Left forelimb (tissue), 1 donor: ENCODE measurements around the gene MS4A4E.
"Not testable (repeated sequence)": the region's sequence is repeated elsewhere in the genome, so short reads cannot be mapped to it uniquely, and the experiment has no call there.

Experiments
- DNase-seq: peaks from one replicate; pipeline ENCODE4 v3.0.0-alpha.2; 2018; ENCODE audit warnings: low spot score

Gene MS4A4E

GRCh38 chr11:60221181-60221580 lies 21.8 kb downstream of the MS4A4E start:
- no peak for DNase-seq

DNA sequence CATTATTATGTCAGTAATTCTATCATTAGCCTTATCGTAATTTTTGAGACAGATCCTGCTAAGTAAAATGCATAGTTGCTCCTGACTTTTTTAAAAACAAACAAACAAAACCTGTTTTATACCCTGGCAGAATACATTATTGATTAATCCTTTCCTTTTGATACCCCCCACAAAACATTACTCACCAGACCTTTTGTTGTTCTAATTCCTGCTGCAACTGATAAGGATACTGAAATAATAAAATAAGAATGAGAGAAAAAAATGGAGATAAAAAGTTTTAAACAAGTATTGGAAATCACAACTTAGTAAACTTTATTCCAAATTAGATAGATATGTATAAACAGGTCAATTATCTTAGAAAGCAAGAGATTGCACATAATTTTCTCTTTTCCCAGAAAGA lies 28.6 kb downstream of the MS4A4E start:
- DNase-seq: no peak

GRCh38 chr11:60211206-60211605 lies 31.7 kb downstream of the MS4A4E start:
- no peak for DNase-seq

- DNase-seq: no peak
Measured at GRCh38 chr11:60209977-60210376, 33.0 kb downstream of the MS4A4E start.

- no peak for DNase-seq
Measured at GRCh38 chr11:60208951-60209350, 34.0 kb downstream of the MS4A4E start.

- DNase-seq: no peak
Measured at GRCh38 chr11:60208146-60208895, 34.6 kb downstream of the MS4A4E start.

- no peak for DNase-seq
Measured at GRCh38 chr11:60206616-60207015, 36.3 kb downstream of the MS4A4E start.

DNA sequence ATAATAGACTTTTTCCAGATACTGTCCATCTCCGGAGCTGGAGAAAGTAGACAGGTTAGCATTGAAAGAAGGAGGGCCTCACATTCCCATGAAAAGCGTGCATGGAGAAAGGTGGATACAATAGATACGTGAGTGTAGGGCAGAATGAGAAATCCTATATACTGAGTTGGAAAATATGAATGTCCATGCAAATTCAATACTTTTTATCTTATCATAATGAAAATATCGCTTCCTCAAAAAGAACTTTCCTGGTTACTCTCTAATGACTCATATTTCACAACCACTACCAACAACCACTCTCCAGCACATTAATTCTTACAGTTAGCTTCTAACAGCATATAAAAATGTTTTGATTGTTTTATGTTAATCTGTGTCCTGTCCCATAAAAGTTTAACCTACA lies 38.0 kb downstream of the MS4A4E start:
- no peak for DNase-seq

DNA sequence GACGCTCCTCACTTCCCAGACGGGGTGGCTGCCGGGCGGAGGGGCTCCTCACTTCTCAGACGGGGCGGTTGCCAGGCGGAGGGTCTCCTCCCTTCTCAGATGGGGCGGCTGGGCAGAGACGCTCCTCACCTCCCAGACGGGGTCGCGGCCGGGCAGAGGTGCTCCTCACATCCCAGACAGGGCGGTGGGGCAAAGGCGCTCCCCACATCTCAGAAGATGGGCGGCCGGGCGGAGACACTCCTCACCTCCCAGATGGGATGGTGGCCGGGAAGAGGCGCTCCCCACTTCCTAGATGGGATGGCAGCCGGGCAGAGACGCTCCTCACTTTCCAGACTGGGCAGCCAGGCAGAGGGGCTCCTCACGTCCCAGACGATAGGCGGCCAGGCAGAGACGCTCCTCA lies 41.6 kb downstream of the MS4A4E start:
- not testable (repeated sequence) for DNase-seq

DNA sequence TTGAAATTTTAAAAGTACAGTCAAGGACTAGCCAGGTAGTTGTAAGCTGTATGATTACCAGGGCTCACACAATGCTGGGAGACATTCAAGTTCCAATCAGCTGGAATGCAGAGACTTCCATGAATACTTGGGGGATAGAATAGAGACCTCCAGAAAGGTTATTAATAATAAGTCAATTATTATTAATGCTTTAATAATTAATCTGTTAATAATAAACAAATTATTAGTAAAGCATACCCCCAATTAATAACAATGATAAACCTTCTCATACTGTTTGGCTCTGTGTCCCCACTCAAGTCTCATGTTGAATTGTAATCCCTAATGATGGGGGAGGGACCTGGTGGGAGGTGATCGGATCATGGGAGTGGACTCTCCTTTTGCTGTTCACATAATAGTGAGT lies 45.5 kb downstream of the MS4A4E start:
- DNase-seq: no peak

DNA sequence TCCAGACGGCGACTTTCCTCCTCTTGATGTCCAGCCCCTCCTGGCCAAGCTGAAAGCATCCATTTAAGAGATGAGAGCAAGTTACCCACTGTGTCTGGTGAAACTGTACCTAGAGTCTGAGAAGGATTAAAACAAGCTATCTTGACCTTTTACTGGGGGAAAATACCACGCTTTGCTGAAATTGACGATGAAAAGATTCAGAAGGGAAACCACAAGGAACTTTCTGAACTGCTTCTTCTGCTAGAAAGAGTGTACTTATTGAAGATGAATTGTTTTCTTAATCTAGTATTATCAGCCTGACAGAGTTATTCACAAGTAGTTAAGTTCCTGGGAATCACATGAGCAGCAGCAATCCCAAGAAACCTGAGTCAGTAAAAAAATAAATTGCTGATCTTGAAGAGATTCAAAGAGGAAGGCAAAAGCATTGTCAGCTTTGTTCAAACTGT lies 47.0 kb downstream of the MS4A4E start:
- DNase-seq: no peak

- no peak for DNase-seq
Measured at GRCh38 chr11:60194511-60194910, 48.4 kb downstream of the MS4A4E start.

- no peak for DNase-seq
Measured at GRCh38 chr11:60193687-60194433, 49.1 kb downstream of the MS4A4E start.

DNA sequence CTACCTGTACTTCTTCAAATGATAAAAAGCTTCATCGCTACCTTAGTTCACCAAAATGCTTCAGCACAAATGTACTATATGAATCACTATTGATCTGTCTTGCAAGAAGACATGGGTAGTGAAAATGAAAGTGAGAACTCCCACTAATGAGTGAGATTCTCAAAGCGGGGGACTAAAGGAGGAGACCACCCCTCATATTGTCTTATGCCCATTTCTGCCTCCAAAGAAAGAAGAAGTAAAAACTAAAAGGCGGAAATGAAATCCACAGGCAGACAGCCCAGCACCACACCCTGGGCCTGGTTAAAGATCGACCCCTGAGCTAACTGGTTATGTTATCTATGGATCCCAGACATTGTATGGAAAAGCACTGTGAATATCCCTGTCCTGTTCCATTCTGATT lies 50.4 kb downstream of the MS4A4E start:
- DNase-seq: not testable (repeated sequence)

DNA sequence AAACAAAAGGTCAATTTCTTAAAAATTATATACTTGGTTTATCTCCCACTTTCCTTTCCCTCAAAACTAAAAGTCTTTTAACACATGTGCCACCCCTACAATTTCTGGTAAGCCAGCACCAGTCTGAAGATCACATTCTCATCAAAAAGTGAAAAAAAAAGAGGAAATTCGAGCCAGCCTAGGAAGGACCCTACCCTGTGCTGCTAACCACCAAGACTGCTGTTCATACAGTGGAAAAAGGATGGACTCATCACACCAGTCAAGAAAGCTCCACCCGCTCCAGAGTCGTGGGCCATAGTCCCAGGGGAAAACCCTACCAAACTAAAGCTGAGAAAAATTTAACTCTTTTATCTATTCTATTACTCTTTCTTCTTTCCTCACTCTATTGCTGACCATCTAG lies 54.5 kb downstream of the MS4A4E start:
- DNase-seq: not testable (repeated sequence)

DNA sequence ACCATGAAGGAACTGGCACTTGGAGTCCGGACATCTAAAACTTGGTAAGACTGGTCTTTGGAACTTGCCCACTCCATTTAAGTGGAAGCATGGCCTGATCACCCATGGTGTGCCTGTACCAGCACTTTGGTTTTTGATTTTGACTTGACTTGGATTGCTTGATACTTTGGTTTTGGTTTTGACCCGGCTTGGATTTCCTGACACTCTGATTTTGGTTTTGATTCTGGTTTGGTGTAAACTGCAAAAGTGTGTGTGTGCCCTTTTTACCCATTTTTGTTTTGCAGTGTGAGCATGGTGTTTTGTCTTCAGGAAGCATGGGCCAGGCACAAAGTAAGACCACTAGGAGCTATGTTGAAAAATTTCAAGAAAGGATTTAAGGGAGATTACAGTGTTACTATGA lies 56.8 kb downstream of the MS4A4E start:
- DNase-seq: not testable (repeated sequence)

DNA sequence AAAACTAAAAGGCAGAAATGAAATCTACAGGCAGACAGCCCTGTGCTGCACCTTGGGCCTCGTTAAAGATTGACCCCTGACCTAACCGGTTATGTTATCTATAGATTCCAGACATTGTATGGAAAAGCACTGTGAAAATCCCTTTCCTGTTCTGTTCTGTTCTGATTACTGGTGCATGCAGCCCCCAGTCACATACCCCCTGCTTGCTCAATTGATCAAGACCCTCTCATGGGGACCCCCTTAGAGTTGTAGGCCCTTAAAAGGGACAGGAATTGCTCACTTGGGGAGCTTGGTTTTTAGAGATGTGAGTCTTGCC lies 57.5 kb downstream of the MS4A4E start:
- not testable (repeated sequence) for DNase-seq

DNA sequence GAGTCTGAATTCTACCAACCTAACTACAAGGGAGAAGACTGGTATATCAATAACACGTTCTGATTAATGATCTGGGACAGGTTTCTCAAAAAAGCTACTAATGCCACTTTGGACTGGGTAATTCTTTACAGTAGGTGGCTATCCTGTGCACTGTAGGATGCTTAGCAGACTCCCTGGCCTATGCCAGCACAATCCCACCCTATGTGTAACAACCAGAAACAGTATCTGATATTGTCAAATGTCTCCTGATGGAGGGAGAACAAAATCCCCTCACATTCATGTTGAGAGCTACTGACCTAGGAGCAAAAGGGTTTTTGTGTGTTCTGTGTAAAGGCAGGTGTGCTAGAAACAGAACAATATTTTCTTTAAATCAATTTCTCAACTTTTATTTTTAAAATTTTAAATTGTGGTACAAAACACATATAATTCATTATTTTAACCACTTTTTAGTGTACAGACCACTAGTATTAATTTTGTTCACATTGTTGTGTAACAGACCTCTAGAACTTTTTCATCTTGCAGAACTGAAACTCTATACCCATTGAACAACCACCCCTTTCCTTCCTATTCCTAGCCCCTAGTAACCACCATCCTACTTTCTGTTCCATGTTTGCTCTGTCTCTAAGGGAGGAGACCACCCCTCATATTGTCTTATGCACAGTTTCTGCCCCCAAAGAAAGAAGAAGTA lies 58.0 kb downstream of the MS4A4E start:
- DNase-seq: no peak

DNA sequence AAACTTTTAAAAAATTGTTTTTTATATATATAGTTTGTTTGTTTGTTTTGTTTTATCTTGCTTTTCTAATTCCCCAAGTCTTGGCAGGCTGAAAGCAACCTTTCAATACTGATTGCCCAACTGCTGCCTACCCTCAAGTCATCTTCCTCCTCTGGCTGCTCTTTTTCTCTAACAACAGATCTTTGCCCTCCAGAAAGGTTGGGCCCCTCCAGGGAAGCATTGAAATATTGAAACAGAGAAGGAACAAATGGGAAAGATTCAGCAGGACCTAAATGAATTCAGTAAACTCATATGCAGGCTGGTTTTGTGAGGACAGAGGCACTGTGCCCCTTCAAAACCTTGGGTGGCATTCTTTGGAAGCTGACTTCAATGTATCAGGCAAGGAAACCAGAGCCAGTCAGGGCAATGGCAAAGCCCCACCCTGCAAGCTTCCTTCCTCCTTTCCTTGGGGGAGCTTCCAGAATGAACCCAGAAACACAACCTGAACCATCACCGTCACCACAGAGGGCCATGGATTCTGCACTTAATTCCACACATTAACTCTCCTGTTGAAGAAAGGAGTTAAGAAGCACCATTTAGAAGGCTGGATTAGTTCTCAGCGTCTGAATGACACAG lies 59.2 kb downstream of the MS4A4E start:
- DNase-seq: no peak

- DNase-seq: no peak
Measured at GRCh38 chr11:60182541-60183330, 60.2 kb downstream of the MS4A4E start, which contains the start of gene MS4A6A. Gene MS4A6A, minus strand, starts transcription at chr11:60183083. Its CDS starts 1,356 bp downstream, at chr11:60181727.

DNA sequence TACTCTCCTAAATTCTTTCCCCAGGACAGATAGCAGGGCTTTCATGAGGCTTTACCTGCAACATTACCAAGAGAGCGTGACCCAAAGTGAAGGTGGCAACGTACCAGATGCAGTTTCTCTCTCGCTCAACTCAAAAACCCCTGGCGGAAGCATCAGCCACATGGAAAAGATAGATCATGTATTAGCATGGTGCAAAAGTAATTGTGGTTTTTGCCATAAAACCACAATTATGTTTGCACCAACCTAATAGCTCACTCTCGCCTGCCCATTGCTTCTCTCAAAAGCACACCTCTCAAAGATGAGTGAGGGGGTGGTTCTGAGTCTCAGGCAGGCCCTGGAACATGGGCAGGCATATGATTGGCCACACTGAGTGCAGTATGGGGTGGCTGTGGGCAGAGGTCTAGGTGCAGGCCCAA lies 67.1 kb downstream of the MS4A4E start:
- DNase-seq: no peak

DNA sequence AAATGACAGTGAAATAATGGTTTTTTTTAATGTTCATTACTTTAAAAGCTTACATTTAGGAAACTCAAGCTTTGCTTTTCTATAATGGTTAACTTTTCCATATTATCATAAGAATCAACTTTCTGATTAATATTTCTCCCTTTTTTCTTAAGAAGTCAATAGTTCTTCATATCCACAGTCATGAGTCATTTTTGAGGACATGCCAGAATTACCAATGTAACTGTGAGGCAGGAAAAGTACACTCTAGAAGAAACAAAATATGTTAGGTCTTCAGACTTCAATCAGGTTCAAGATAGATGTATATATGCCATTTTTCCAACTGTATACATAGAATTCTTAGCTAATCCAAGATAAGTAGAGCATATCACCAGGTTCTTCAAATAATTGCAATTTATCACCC lies 70.9 kb downstream of the MS4A4E start:
- DNase-seq: no peak
